Left forelimb (tissue), 1 donor: Measurements from ENCODE around the gene PPARA.
"Not testable (repeated sequence)": the region's sequence is repeated elsewhere in the genome, so short reads cannot be mapped to it uniquely, and the experiment has no call there.

Experiments
- DNase-seq: peaks from one replicate; pipeline ENCODE4 v3.0.0-alpha.2; 2018; ENCODE audit warnings: low spot score

Gene PPARA

GRCh38 chr22:46173152-46173551, 22.8 kb downstream of the PPARA start:
- DNase-seq, result no peak

GRCh38 chr22:46175631-46176030, 25.3 kb downstream of the PPARA start:
- no peak for DNase-seq

GRCh38 chr22:46176508-46177003, 26.2 kb downstream of the PPARA start:
- DNase-seq, result no peak

GRCh38 chr22:46178755-46179505, 28.6 kb downstream of the PPARA start:
- DNase-seq, result no peak

- no peak for DNase-seq
Observed at GRCh38 chr22:46179748-46180147, 29.4 kb downstream of the PPARA start.

- no peak for DNase-seq
Observed at GRCh38 chr22:46180370-46181137, 30.2 kb downstream of the PPARA start.

GRCh38 chr22:46183733-46184132, 33.4 kb downstream of the PPARA start:
- DNase-seq, result no peak

- no peak for DNase-seq
Observed at GRCh38 chr22:46185283-46185682, 35.0 kb downstream of the PPARA start.

GRCh38 chr22:46187862-46188261, 37.5 kb downstream of the PPARA start:
- no peak for DNase-seq

GRCh38 chr22:46192210-46192993, 42.1 kb downstream of the PPARA start:
- no peak for DNase-seq

GRCh38 chr22:46193898-46194310, 43.6 kb downstream of the PPARA start:
- no peak for DNase-seq

- DNase-seq, result no peak
Observed at GRCh38 chr22:46195487-46196165, 45.3 kb downstream of the PPARA start.

- no peak for DNase-seq
Observed at GRCh38 chr22:46196278-46196677, 46.0 kb downstream of the PPARA start.

GRCh38 chr22:46198274-46198673, 47.9 kb downstream of the PPARA start:
- DNase-seq, result no peak

- not testable (repeated sequence) for DNase-seq
Observed at GRCh38 chr22:46198806-46199205, 48.5 kb downstream of the PPARA start.

- DNase-seq, result no peak
Observed at GRCh38 chr22:46201059-46201757, 50.9 kb downstream of the PPARA start.

GRCh38 chr22:46202897-46203600, 52.7 kb downstream of the PPARA start:
- DNase-seq, result no peak

- DNase-seq, result no peak
Observed at GRCh38 chr22:46203601-46203980, 53.3 kb downstream of the PPARA start.

GRCh38 chr22:46209262-46209661, 58.9 kb downstream of the PPARA start:
- DNase-seq, result no peak

GRCh38 chr22:46212195-46212594, 61.9 kb downstream of the PPARA start:
- DNase-seq, result no peak

- DNase-seq, result no peak
Observed at GRCh38 chr22:46213052-46213451, 62.7 kb downstream of the PPARA start.
